H9 (cell line): ENCODE measurements around the gene CYP2A7. TPM values are rescaled to one million over a fixed set of nuclear protein-coding genes. Genes with fewer than 3 reads are reported as not detected.

Source experiments
- DNase-seq: peaks from one replicate; pipeline ENCODE4 v3.0.0-alpha.2; 2017
- H2AFZ ChIP-seq: one replicate; pipeline ENCODE4 v1.6.1; 2013; ENCODE audit warnings: mild to moderate bottlenecking, low read length, control low read depth, moderate library complexity
- H2AK5ac ChIP-seq: 2 replicates; pipeline ENCODE4 v1.6.1; 2013; ENCODE audit warnings: low read length, control low read depth, mixed read lengths; ENCODE audit not compliant: insufficient read length
- H2BK120ac ChIP-seq: one replicate; pipeline ENCODE4 v1.6.1; 2013; ENCODE audit warnings: low read depth, mild to moderate bottlenecking, low read length, control low read depth, inconsistent platforms; ENCODE audit not compliant: poor library complexity, severe bottlenecking
- H2BK12ac ChIP-seq: 2 replicates; pipeline ENCODE4 v1.6.1; 2013; ENCODE audit warnings: low read length, control low read depth, mixed read lengths, low read depth; ENCODE audit not compliant: insufficient read length
- H2BK15ac ChIP-seq: 2 replicates; pipeline ENCODE4 v1.6.1; 2013; ENCODE audit warnings: low read depth, low read length, control low read depth
- H2BK20ac ChIP-seq: one replicate; pipeline ENCODE4 v1.6.1; 2013; ENCODE audit warnings: low read depth, mild to moderate bottlenecking, low read length, control low read depth, inconsistent platforms; ENCODE audit not compliant: poor library complexity, severe bottlenecking
- H2BK5ac ChIP-seq: 2 replicates; pipeline ENCODE4 v1.6.1; 2013; ENCODE audit warnings: low read length, control low read depth, mixed read lengths; ENCODE audit not compliant: insufficient read length
- H3K14ac ChIP-seq: 2 replicates; pipeline ENCODE4 v1.6.1; 2013; ENCODE audit warnings: low read length, control low read depth; ENCODE audit not compliant: insufficient read depth
- H3K18ac ChIP-seq: 2 replicates; pipeline ENCODE4 v1.6.1; 2013; ENCODE audit warnings: low read depth, mild to moderate bottlenecking, mixed read lengths, low read length, control low read depth; ENCODE audit not compliant: insufficient read length
- H3K23ac ChIP-seq: 2 replicates; pipeline ENCODE4 v1.6.1; 2013; ENCODE audit warnings: low read length, control low read depth, mixed read lengths, low read depth; ENCODE audit not compliant: insufficient read length
- H3K23me2 ChIP-seq: 2 replicates; pipeline ENCODE4 v1.6.1; 2013; ENCODE audit warnings: low read depth, mild to moderate bottlenecking, mixed read lengths, low read length, control low read depth; ENCODE audit not compliant: insufficient read length, poor library complexity, severe bottlenecking
- H3K27ac ChIP-seq: 2 replicates; pipeline ENCODE4 v1.5.1; 2013; ENCODE audit warnings: low read length, control low read depth, mixed read lengths, low read depth; ENCODE audit not compliant: insufficient read length
- H3K27me3 ChIP-seq: 2 replicates; pipeline ENCODE4 v1.6.1; 2013; ENCODE audit warnings: low read length, control low read depth, inconsistent platforms; ENCODE audit not compliant: insufficient read depth
- H3K4ac ChIP-seq: 2 replicates; pipeline ENCODE4 v1.6.1; 2013; ENCODE audit warnings: low read depth, mild to moderate bottlenecking, control low read depth, inconsistent platforms, low read length, moderate library complexity
- H3K4me1 ChIP-seq: 2 replicates; pipeline ENCODE4 v1.6.1; 2013; ENCODE audit warnings: low read length, control low read depth, inconsistent platforms; ENCODE audit not compliant: insufficient read depth
- H3K4me2 ChIP-seq: 2 replicates; pipeline ENCODE4 v1.6.1; 2013; ENCODE audit warnings: low read length, control low read depth, mixed read lengths; ENCODE audit not compliant: insufficient read length, insufficient read depth
- H3K56ac ChIP-seq: 2 replicates; pipeline ENCODE4 v1.6.1; 2013; ENCODE audit warnings: low read depth, mild to moderate bottlenecking, mixed read lengths, low read length, control low read depth; ENCODE audit not compliant: insufficient read length
- H3K79me1 ChIP-seq: 2 replicates; pipeline ENCODE4 v1.6.1; 2013; ENCODE audit warnings: low read depth, mild to moderate bottlenecking, moderate library complexity, low read length, control low read depth, inconsistent platforms; ENCODE audit not compliant: insufficient read depth, poor library complexity, severe bottlenecking
- H3K79me2 ChIP-seq: 2 replicates; pipeline ENCODE4 v1.6.1; 2013; ENCODE audit warnings: low read length, control low read depth, inconsistent platforms; ENCODE audit not compliant: insufficient read depth
- H3K9ac ChIP-seq: 2 replicates; pipeline ENCODE4 v1.6.1; 2013; ENCODE audit warnings: low read length, control low read depth, mixed read lengths; ENCODE audit not compliant: insufficient read length; ENCODE audit errors: extremely low read depth
- H3K9me3 ChIP-seq: one replicate; pipeline ENCODE4 v1.6.1; 2013; ENCODE audit warnings: low read depth, low read length, inconsistent platforms; ENCODE audit not compliant: control insufficient read depth
- H3T11ph ChIP-seq: one replicate; pipeline ENCODE4 v1.6.1; 2013; ENCODE audit warnings: mild to moderate bottlenecking, low read length, control low read depth, inconsistent platforms
- H4K20me1 ChIP-seq: one replicate; pipeline ENCODE4 v1.6.1; 2013; ENCODE audit not compliant: control insufficient read depth, insufficient read length, insufficient read depth
- H4K5ac ChIP-seq: 2 replicates; pipeline ENCODE4 v1.6.1; 2013; ENCODE audit warnings: low read depth, mild to moderate bottlenecking, mixed read lengths, low read length, control low read depth; ENCODE audit not compliant: insufficient read length
- H4K8ac ChIP-seq: replicated peaks from 2 replicates; pipeline ENCODE4 v1.6.1; 2013; ENCODE audit warnings: low read length, control low read depth, mixed read lengths, low read depth; ENCODE audit not compliant: insufficient read length
- H4K91ac ChIP-seq: 2 replicates; pipeline ENCODE4 v1.6.1; 2013; ENCODE audit warnings: low read depth, mild to moderate bottlenecking, moderate library complexity, mixed read lengths, low read length, control low read depth; ENCODE audit not compliant: insufficient read length
- H3K27ac Mint-ChIP-seq, 3 experiments: 2 replicates in 2 of 3; 3 replicates in 1 of 3; pipeline ENCODE4 v1.8.0; 2020 to 2021; ENCODE audit warnings: mixed read lengths in 3 of 3, mild to moderate bottlenecking in 1 of 3, moderate library complexity in 1 of 3
- H3K27me3 Mint-ChIP-seq: 2 replicates; pipeline ENCODE4 v1.8.0; 2021; ENCODE audit warnings: low read depth, mild to moderate bottlenecking, moderate library complexity, mixed read lengths
- H3K36me3 Mint-ChIP-seq, 3 experiments: 2 replicates in 2 of 3; 3 replicates in 1 of 3; pipeline ENCODE4 v1.8.0; 2020 to 2021; ENCODE audit warnings: low read depth in 3 of 3, mixed read lengths in 3 of 3; ENCODE audit not compliant: insufficient read depth in 1 of 3
- H3K4me1 Mint-ChIP-seq, 2 experiments: 2 replicates each; pipeline ENCODE4 v1.8.0; 2020; ENCODE audit warnings: mixed read lengths in 2 of 2
- H3K4me3 Mint-ChIP-seq, 2 experiments: 2 replicates in 1 of 2; 3 replicates in 1 of 2; pipeline ENCODE4 v1.8.0; 2020 to 2021; ENCODE audit warnings: mild to moderate bottlenecking in 2 of 2, mixed read lengths in 2 of 2, moderate library complexity in 1 of 2
- H3K9me3 Mint-ChIP-seq, 2 experiments: 2 replicates in 1 of 2; 3 replicates in 1 of 2; pipeline ENCODE4 v1.8.0; 2020; ENCODE audit warnings: mild to moderate bottlenecking in 2 of 2, mixed read lengths in 2 of 2, moderate library complexity in 1 of 2
- CTCF ChIP-seq: fragments of 200-600 bp; sonication (generic); conservative IDR thresholded peaks from 3 replicates; pipeline ENCODE4 v1.8.0; 2021; ENCODE audit warnings: antibody characterized with exemption, mild to moderate bottlenecking
- WGBS: extraction: QIAGEN DNeasy Blood & Tissue Kit; methylation state at CpG from one replicate; pipeline ENCODE4 v1.1.7; 2013; ENCODE audit warnings: missing lambda C conversion rate, low lambda C conversion rate, mixed read lengths; ENCODE audit not compliant: insufficient read length; ENCODE audit errors: extremely low coverage; 5-methylcytosine and 5-hydroxymethylcytosine counted together
- total RNA-seq: library from RNA; stranded (reverse); gene quantifications from 2 replicates; pipeline ENCODE4 v1.2.1, GENCODE V29; 2021

CYP2A7 gene
- total RNA-seq, 1 experiment from 2014 or later, result not detected

GRCh38 chr19:40923934-40924391 is 41.9 kb upstream of the CYP2A7 start:
- Histone ChIP-seq H2BK20ac (no peak overlapping the region), H3K4me2 (no peak overlapping the region), H3K23me2 (no peaks in the 10 kb centered on the region), H4K91ac (no peak overlapping the region), H2BK15ac (no peak overlapping the region), H3T11ph (no peak overlapping the region), H4K8ac (no peak overlapping the region), H3K79me1 (no peaks in the 10 kb centered on the region), H2BK120ac (no peak overlapping the region), H3K23ac (no peak overlapping the region), H4K20me1 (no peaks in the 10 kb centered on the region), H2AK5ac (no peak overlapping the region), H2BK5ac (no peak overlapping the region), H3K56ac (no peak overlapping the region), H2AFZ (no peak overlapping the region), H3K18ac (no peak overlapping the region), H3K4ac (no peak overlapping the region), H3K9ac (no peak overlapping the region), H3K27me3 (no peaks in the 10 kb centered on the region), H4K5ac (no peak overlapping the region), H3K9me3 (no peaks in the 10 kb centered on the region), H3K14ac (no peak overlapping the region), H2BK12ac (no peak overlapping the region), H3K4me1 (no peaks in the 10 kb centered on the region), H3K79me2 (no peaks in the 10 kb centered on the region), H3K27ac (no peak overlapping the region)
- peaks cover 8 to 13% of the 10 kb centered on the region in 2 experiments; a peak in 3 of 4 replicates for H3K4me1 Mint-ChIP-seq
- no peak for DNase-seq
- TF ChIP-seq CTCF, result no peak
- H3K9me3 Mint-ChIP-seq, result peaks cover 12 to 21% of the 10 kb centered on the region in 2 experiments
- H3K27ac Mint-ChIP-seq, result peak overlapping the region in 1 of 3 experiments; percentile 81; a peak in 1 of 7 replicates
- WGBS, result no CpG with 5 or more reads among the region's 7 CpGs
- no peak overlapping the region for H3K4me3 Mint-ChIP-seq
- H3K36me3 Mint-ChIP-seq, result peaks cover 0 to 6% (median 3%) of the 10 kb centered on the region in 3 experiments; a peak in 5 of 7 replicates
- peaks cover 5% of the 10 kb centered on the region for H3K27me3 Mint-ChIP-seq
